Bronchial epithelial cell (primary cell): ENCODE results near the gene SMARCA4. TPM values are rescaled to one million over a fixed set of nuclear protein-coding genes. Genes with fewer than 3 reads are reported as not detected.

ENCODE experiments used
- DNase-seq: peaks from one replicate; pipeline ENCODE4 v3.0.0-alpha.2; 2010; ENCODE audit warnings: low read depth
- FAIRE-seq: peaks from 2 replicates; lab custom pipeline; 2011; peaks lifted over from hg19 to GRCh38; lab: Jason Lieb, UNC
- H3K27me3 ChIP-seq: 2 replicates; pipeline ENCODE4 v1.5.1; 2011; ENCODE audit warnings: low read length; ENCODE audit not compliant: control insufficient read depth, insufficient read depth
- H3K36me3 ChIP-seq: 2 replicates; pipeline ENCODE4 v1.5.1; 2011; ENCODE audit warnings: low read length; ENCODE audit not compliant: control insufficient read depth, insufficient read depth
- H3K4me3 ChIP-seq: 2 replicates; pipeline ENCODE4 v1.5.1; 2011; ENCODE audit warnings: mild to moderate bottlenecking, low read depth, low read length, control low read depth
- CTCF ChIP-seq: IDR thresholded peaks from 2 replicates; pipeline ENCODE4 v1.5.1; 2011; ENCODE audit warnings: mild to moderate bottlenecking, moderate library complexity, low read length, control low read depth, inconsistent platforms; ENCODE audit not compliant: insufficient read depth, severe bottlenecking
- total RNA-seq: library from RNA; depleted of rRNA; stranded (reverse); fragments of >200 nt; gene quantifications from 2 replicates; pipeline ENCODE4 v1.2.1, GENCODE V29; 2014

The SMARCA4 gene
- total RNA-seq, 1 donor from 2014 or later: 49.2 TPM

GRCh38 chr19:10916602-10917001 lies 44.2 kb upstream of the SMARCA4 start:
- TF ChIP-seq CTCF: no peak
- Histone ChIP-seq H3K27me3 (no peaks in the 10 kb centered on the region), H3K4me3 (no peak overlapping the region), H3K36me3 (peaks cover 26% of the 10 kb centered on the region)
- FAIRE-seq (no peak), DNase-seq (no peak)

GRCh38 chr19:10918359-10918758 lies 42.5 kb upstream of the SMARCA4 start:
- FAIRE-seq (no peak), DNase-seq (no peak)
- H3K27me3 ChIP-seq: no peaks in the 10 kb centered on the region
- peaks cover 28% of the 10 kb centered on the region for H3K36me3 ChIP-seq
- no peak overlapping the region for H3K4me3 ChIP-seq
- no peak for TF ChIP-seq CTCF

GRCh38 chr19:10919352-10920287 lies 41.2 kb upstream of the SMARCA4 start:
- no peak overlapping the region for H3K4me3 ChIP-seq
- DNase-seq (no peak), FAIRE-seq (no peak)
- H3K36me3 ChIP-seq: peaks cover 30% of the 10 kb centered on the region
- no peaks in the 10 kb centered on the region for H3K27me3 ChIP-seq
- TF ChIP-seq CTCF: no peak

GRCh38 chr19:10920288-10920655 lies 40.6 kb upstream of the SMARCA4 start:
- H3K36me3 ChIP-seq: peaks cover 27% of the 10 kb centered on the region
- FAIRE-seq (no peak), DNase-seq (no peak)
- no peak for TF ChIP-seq CTCF
- H3K4me3 ChIP-seq: no peak overlapping the region
- no peaks in the 10 kb centered on the region for H3K27me3 ChIP-seq

- Histone ChIP-seq H3K36me3 (peaks cover 30% of the 10 kb centered on the region), H3K27me3 (no peaks in the 10 kb centered on the region), H3K4me3 (no peak overlapping the region)
- no peak for DNase-seq
- TF ChIP-seq CTCF: no peak
- FAIRE-seq: no peak
Measured at GRCh38 chr19:10920781-10921180, 40.0 kb upstream of the SMARCA4 start.
